ENCODE data around the gene DIDO1.

DNA sequence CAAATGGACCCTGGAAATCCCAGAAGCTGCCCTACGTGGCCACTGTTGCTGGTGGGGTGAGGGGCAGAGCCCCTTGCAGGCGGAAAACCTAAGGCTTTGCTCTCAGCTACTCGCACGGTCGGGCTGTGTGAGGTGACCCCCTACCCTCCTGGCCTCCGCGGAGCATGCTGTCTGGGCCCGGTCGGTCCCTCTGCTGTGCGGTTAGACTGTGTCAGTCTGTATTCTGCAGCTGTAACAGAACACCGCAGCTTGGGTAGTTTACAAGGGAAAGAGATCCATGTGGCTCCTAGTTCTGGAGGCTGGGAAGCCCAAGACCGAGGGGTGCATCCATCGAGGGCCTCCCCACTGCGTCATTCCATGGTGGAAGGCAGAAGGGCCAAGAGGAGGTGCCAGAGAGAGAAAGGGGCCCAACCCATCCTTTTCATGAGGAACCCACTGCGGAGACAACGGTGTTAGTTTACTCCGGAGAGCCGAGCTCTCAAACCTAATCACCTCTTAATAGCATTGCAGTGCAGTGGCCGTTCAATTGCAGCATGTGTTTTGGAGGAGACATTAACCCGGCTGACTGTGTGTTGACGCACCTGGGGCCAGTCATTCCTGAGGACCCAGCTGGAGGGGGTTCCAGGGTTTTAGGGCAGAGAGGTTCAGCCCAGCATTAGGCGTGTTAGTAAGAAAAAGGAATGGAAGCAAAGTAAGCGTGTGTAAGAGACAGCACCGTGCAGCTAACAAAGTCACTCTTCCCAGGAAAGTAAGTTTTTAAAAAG is 91.2 kb downstream of the DIDO1 start:
- TF ChIP-seq POLR2A (IDR thresholded peaks at IDR 0.05): no peak
- TF ChIP-seq, protein P1, sequence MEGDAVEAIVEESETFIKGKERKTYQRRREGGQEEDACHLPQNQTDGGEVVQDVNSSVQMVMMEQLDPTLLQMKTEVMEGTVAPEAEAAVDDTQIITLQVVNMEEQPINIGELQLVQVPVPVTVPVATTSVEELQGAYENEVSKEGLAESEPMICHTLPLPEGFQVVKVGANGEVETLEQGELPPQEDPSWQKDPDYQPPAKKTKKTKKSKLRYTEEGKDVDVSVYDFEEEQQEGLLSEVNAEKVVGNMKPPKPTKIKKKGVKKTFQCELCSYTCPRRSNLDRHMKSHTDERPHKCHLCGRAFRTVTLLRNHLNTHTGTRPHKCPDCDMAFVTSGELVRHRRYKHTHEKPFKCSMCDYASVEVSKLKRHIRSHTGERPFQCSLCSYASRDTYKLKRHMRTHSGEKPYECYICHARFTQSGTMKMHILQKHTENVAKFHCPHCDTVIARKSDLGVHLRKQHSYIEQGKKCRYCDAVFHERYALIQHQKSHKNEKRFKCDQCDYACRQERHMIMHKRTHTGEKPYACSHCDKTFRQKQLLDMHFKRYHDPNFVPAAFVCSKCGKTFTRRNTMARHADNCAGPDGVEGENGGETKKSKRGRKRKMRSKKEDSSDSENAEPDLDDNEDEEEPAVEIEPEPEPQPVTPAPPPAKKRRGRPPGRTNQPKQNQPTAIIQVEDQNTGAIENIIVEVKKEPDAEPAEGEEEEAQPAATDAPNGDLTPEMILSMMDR (IDR thresholded peaks at IDR 0.05 in 4 of 5, conservative IDR thresholded peaks at IDR 0.05 in 1 of 5): no peak

Measured in gastrocnemius medialis (tissue), 4 donors.